T-helper 17 cell (primary cell): ENCODE measurements around the gene EPHA6. TPM values are rescaled to one million over a fixed set of nuclear protein-coding genes. Genes with fewer than 3 reads are reported as not detected.
"Not testable (repeated sequence)": the region's sequence is repeated elsewhere in the genome, so short reads cannot be mapped to it uniquely, and the experiment has no call there.

ENCODE experiments used
- ATAC-seq: fragments of 150-1000 bp; cut with Tn5 transposase; 2 replicates; pipeline ENCODE4 v1.10.0; 2021; ENCODE audit warnings: mild to moderate bottlenecking, moderate library complexity
- DNase-seq, 3 donors: peaks; one replicate each; pipeline versions ENCODE4 v3.0.0 to v3.0.0-alpha.2; 2020 to 2021
- H3K9me3 ChIP-seq: one replicate; pipeline ENCODE4 v1.7.0; 2013; ENCODE audit warnings: low read length, mild to moderate bottlenecking; ENCODE audit not compliant: control insufficient read depth, poor library complexity, severe bottlenecking
- H3K27ac Mint-ChIP-seq: one replicate; pipeline ENCODE4 v1.8.0; 2022; ENCODE audit warnings: mild to moderate bottlenecking, moderate library complexity, mixed read lengths
- H3K27me3 Mint-ChIP-seq: one replicate; pipeline ENCODE4 v1.8.0; 2022; ENCODE audit warnings: mixed read lengths
- H3K36me3 Mint-ChIP-seq: one replicate; pipeline ENCODE4 v1.8.0; 2022; ENCODE audit warnings: low read depth, mixed read lengths
- H3K4me1 Mint-ChIP-seq: one replicate; pipeline ENCODE4 v1.8.0; 2022; ENCODE audit warnings: mild to moderate bottlenecking, mixed read lengths
- H3K4me3 Mint-ChIP-seq: one replicate; pipeline ENCODE4 v1.8.0; 2022; ENCODE audit warnings: mild to moderate bottlenecking, moderate library complexity, mixed read lengths
- total RNA-seq, 4 donors: library from RNA in 2 of 4; stranded (reverse) in 2 of 4; gene quantifications; one replicate each; pipeline ENCODE4 v1.2.3 and lab custom pipeline; 2022 to 2026

The EPHA6 gene
- total RNA-seq, 2 donors from 2014 or later, result not detected

GRCh38 chr3:97432914-97433313 lies 618.5 kb downstream of the EPHA6 start:
- Mint-ChIP-seq H3K27ac (no peak overlapping the region), H3K4me3 (no peak overlapping the region), H3K4me1 (no peaks in the 10 kb centered on the region), H3K27me3 (no peaks in the 10 kb centered on the region), H3K36me3 (no peaks in the 10 kb centered on the region)
- no peak for DNase-seq
- no peak for ATAC-seq
- H3K9me3 ChIP-seq, result no peaks in the 10 kb centered on the region

- no peak for ATAC-seq
- no peaks in the 10 kb centered on the region for H3K4me1 Mint-ChIP-seq
- no peaks in the 10 kb centered on the region for H3K36me3 Mint-ChIP-seq
- DNase-seq, result no peak
- H3K9me3 ChIP-seq, result no peaks in the 10 kb centered on the region
- no peak overlapping the region for H3K4me3 Mint-ChIP-seq
- H3K27me3 Mint-ChIP-seq, result no peaks in the 10 kb centered on the region
- H3K27ac Mint-ChIP-seq, result no peak overlapping the region
These were observed 623.7 kb downstream of the EPHA6 start for GRCh38 chr3:97438131-97438530.

GRCh38 chr3:97439373-97439772 lies 625.0 kb downstream of the EPHA6 start:
- Mint-ChIP-seq H3K27me3 (no peaks in the 10 kb centered on the region), H3K36me3 (no peaks in the 10 kb centered on the region), H3K4me3 (no peak overlapping the region), H3K4me1 (no peaks in the 10 kb centered on the region), H3K27ac (no peak overlapping the region)
- DNase-seq (no peak), ATAC-seq (no peak)
- H3K9me3 ChIP-seq, result no peaks in the 10 kb centered on the region

- H3K36me3 Mint-ChIP-seq, result no peaks in the 10 kb centered on the region
- ATAC-seq (no peak), DNase-seq (no peak)
- H3K27ac Mint-ChIP-seq, result no peak overlapping the region
- H3K9me3 ChIP-seq, result no peaks in the 10 kb centered on the region
- H3K4me1 Mint-ChIP-seq, result no peaks in the 10 kb centered on the region
- no peak overlapping the region for H3K4me3 Mint-ChIP-seq
- no peaks in the 10 kb centered on the region for H3K27me3 Mint-ChIP-seq
These were observed 649.6 kb downstream of the EPHA6 start for GRCh38 chr3:97464035-97464434.

- no peak overlapping the region for H3K4me3 Mint-ChIP-seq
- ATAC-seq, result no peak
- no peaks in the 10 kb centered on the region for H3K4me1 Mint-ChIP-seq
These were observed 656.1 kb downstream of the EPHA6 start for GRCh38 chr3:97470481-97470880.

GRCh38 chr3:97479740-97480139 lies 665.3 kb downstream of the EPHA6 start:
- Mint-ChIP-seq H3K27me3 (no peaks in the 10 kb centered on the region), H3K27ac (no peak overlapping the region), H3K4me3 (no peak overlapping the region), H3K4me1 (no peaks in the 10 kb centered on the region), H3K36me3 (no peaks in the 10 kb centered on the region)
- DNase-seq, result no peak
- no peak for ATAC-seq
- H3K9me3 ChIP-seq, result no peaks in the 10 kb centered on the region

More at GRCh38 chr3:97470481-97470880, 656.1 kb downstream of the EPHA6 start:
- H3K27me3 Mint-ChIP-seq, result no peaks in the 10 kb centered on the region
- no peak for DNase-seq
- H3K27ac Mint-ChIP-seq, result no peak overlapping the region
- H3K36me3 Mint-ChIP-seq, result no peaks in the 10 kb centered on the region
- peaks cover 3% of the 10 kb centered on the region for H3K9me3 ChIP-seq

- not testable (repeated sequence) for H3K4me3 Mint-ChIP-seq, ATAC-seq, H3K4me1 Mint-ChIP-seq, H3K27ac Mint-ChIP-seq, H3K9me3 ChIP-seq, H3K36me3 Mint-ChIP-seq, DNase-seq, H3K27me3 Mint-ChIP-seq
These were observed 666.4 kb downstream of the EPHA6 start for GRCh38 chr3:97480696-97481289.

- Mint-ChIP-seq H3K4me3 (no peak overlapping the region), H3K27me3 (no peaks in the 10 kb centered on the region), H3K4me1 (no peaks in the 10 kb centered on the region), H3K36me3 (no peaks in the 10 kb centered on the region), H3K27ac (no peak overlapping the region)
- no peak for ATAC-seq
- H3K9me3 ChIP-seq, result no peaks in the 10 kb centered on the region
- DNase-seq, result no peak
These were observed 667.0 kb downstream of the EPHA6 start for GRCh38 chr3:97481416-97481815.

- no peaks in the 10 kb centered on the region for H3K36me3 Mint-ChIP-seq
- no peaks in the 10 kb centered on the region for H3K27me3 Mint-ChIP-seq
- H3K4me1 Mint-ChIP-seq, result no peaks in the 10 kb centered on the region
- no peaks in the 10 kb centered on the region for H3K9me3 ChIP-seq
- ATAC-seq (no peak), DNase-seq (no peak)
- no peak overlapping the region for H3K4me3 Mint-ChIP-seq
- no peak overlapping the region for H3K27ac Mint-ChIP-seq
These were observed 670.8 kb downstream of the EPHA6 start for GRCh38 chr3:97485206-97485605.

- Mint-ChIP-seq H3K27ac (no peak overlapping the region), H3K27me3 (no peaks in the 10 kb centered on the region), H3K36me3 (no peaks in the 10 kb centered on the region), H3K4me1 (no peaks in the 10 kb centered on the region), H3K4me3 (no peak overlapping the region)
- DNase-seq (no peak), ATAC-seq (no peak)
- H3K9me3 ChIP-seq, result no peaks in the 10 kb centered on the region
These were observed 673.2 kb downstream of the EPHA6 start for GRCh38 chr3:97487587-97487986.

GRCh38 chr3:97488741-97489140 lies 674.3 kb downstream of the EPHA6 start:
- H3K36me3 Mint-ChIP-seq, result no peaks in the 10 kb centered on the region
- no peak overlapping the region for H3K4me3 Mint-ChIP-seq
- no peaks in the 10 kb centered on the region for H3K9me3 ChIP-seq
- ATAC-seq (no peak), DNase-seq (no peak)
- no peaks in the 10 kb centered on the region for H3K4me1 Mint-ChIP-seq
- no peaks in the 10 kb centered on the region for H3K27me3 Mint-ChIP-seq
- no peak overlapping the region for H3K27ac Mint-ChIP-seq

- no peaks in the 10 kb centered on the region for H3K9me3 ChIP-seq
- H3K4me1 Mint-ChIP-seq, result no peaks in the 10 kb centered on the region
- H3K27me3 Mint-ChIP-seq, result no peaks in the 10 kb centered on the region
- no peak overlapping the region for H3K4me3 Mint-ChIP-seq
- DNase-seq (no peak), ATAC-seq (no peak)
- no peak overlapping the region for H3K27ac Mint-ChIP-seq
- H3K36me3 Mint-ChIP-seq, result no peaks in the 10 kb centered on the region
These were observed 681.5 kb downstream of the EPHA6 start for GRCh38 chr3:97495896-97496295.

GRCh38 chr3:97497138-97497537 lies 682.7 kb downstream of the EPHA6 start:
- ATAC-seq (no peak), DNase-seq (no peak)
- Mint-ChIP-seq H3K36me3 (no peaks in the 10 kb centered on the region), H3K27me3 (no peaks in the 10 kb centered on the region), H3K4me1 (no peaks in the 10 kb centered on the region), H3K4me3 (no peak overlapping the region), H3K27ac (no peak overlapping the region)
- no peaks in the 10 kb centered on the region for H3K9me3 ChIP-seq

GRCh38 chr3:97504463-97504862 lies 690.1 kb downstream of the EPHA6 start:
- H3K4me1 Mint-ChIP-seq, result no peaks in the 10 kb centered on the region
- H3K27me3 Mint-ChIP-seq, result no peaks in the 10 kb centered on the region
- ATAC-seq (no peak), DNase-seq (no peak)
- H3K36me3 Mint-ChIP-seq, result no peaks in the 10 kb centered on the region
- no peak overlapping the region for H3K4me3 Mint-ChIP-seq
- H3K9me3 ChIP-seq, result no peaks in the 10 kb centered on the region
- no peak overlapping the region for H3K27ac Mint-ChIP-seq
